K562 (cell line): ENCODE data around the gene CNNM3. TPM values are rescaled to one million over a fixed set of nuclear protein-coding genes. Genes with fewer than 3 reads are reported as not detected.
A peak's percentile ranks its signal among the peaks of the same experiment; 100 is the strongest.

ENCODE experiments used
- CTBP1 ChIP-seq: fragments of 450-650 bp; IDR thresholded peaks from 2 replicates; pipeline ENCODE4 v1.6.1; 2016; ENCODE audit warnings: borderline replicate concordance
- FOXJ2 ChIP-seq: fragments of 200-800 bp; sonication (Bioruptor generic); IDR thresholded peaks from 2 replicates; pipeline ENCODE4 v1.6.1; 2016; ENCODE audit warnings: missing genetic modification characterization, missing compliant biosample characterization
- HCFC1 ChIP-seq: IDR thresholded peaks from 2 replicates; pipeline ENCODE4 v1.6.1; 2012; ENCODE audit warnings: low read depth, low read length, improper control_type of control experiment
- HDAC1 ChIP-seq, 2 experiments: fragments of 450-650 bp; IDR thresholded peaks; 2 replicates each; pipeline ENCODE4 v1.6.1; 2016 to 2017; ENCODE audit warnings: inconsistent platforms in 1 of 2, mild to moderate bottlenecking in 1 of 2, moderate library complexity in 1 of 2
- HEY1 ChIP-seq: fragments of 250-450 bp; sonication (Bioruptor Pico); IDR thresholded peaks from 2 replicates; pipeline ENCODE4 v1.5.0; 2020; ENCODE audit warnings: mild to moderate bottlenecking, moderate library complexity, borderline replicate concordance
- MAZ ChIP-seq, 2 experiments: fragments of 450-650 bp in 1 of 2; sonication (generic) in 1 of 2; formaldehyde crosslinking; IDR thresholded peaks in 1 of 2; conservative IDR thresholded peaks in 1 of 2; 2 replicates each; pipeline versions ENCODE4 v1.4.0 to v1.5.0; 2020; ENCODE audit warnings: mild to moderate bottlenecking in 1 of 2, missing genetic modification reagents in 1 of 2
- MCM2 ChIP-seq: fragments of 450-650 bp; IDR thresholded peaks from 2 replicates; pipeline ENCODE4 v1.6.1; 2017; ENCODE audit warnings: low read depth, mild to moderate bottlenecking
- MCM5 ChIP-seq: fragments of 450-650 bp; IDR thresholded peaks from 2 replicates; pipeline ENCODE4 v1.6.1; 2016; ENCODE audit warnings: low read depth
- MIER1 ChIP-seq: fragments of 450-650 bp; IDR thresholded peaks from 2 replicates; pipeline ENCODE4 v1.6.1; 2016; ENCODE audit warnings: antibody characterized with exemption, mild to moderate bottlenecking, low read depth
- MNT ChIP-seq, 2 experiments: fragments of 450-650 bp; conservative IDR thresholded peaks; 2 replicates each; pipeline ENCODE4 v1.6.1; 2017; ENCODE audit warnings: mild to moderate bottlenecking in 2 of 2, moderate library complexity in 2 of 2
- POLR2A ChIP-seq: fragments of 450-650 bp; conservative IDR thresholded peaks from 2 replicates; pipeline ENCODE4 v1.6.1; 2016
- SIX5 ChIP-seq, 2 experiments: IDR thresholded peaks; 2 replicates each; pipeline ENCODE4 v1.6.1; 2011; ENCODE audit warnings: low read length in 2 of 2, borderline replicate concordance in 1 of 2, low read depth in 1 of 2, mild to moderate bottlenecking in 1 of 2, moderate library complexity in 1 of 2; ENCODE audit not compliant: insufficient read depth in 1 of 2
- SMARCA4 ChIP-seq: fragments of 450-650 bp; IDR thresholded peaks from 2 replicates; pipeline ENCODE4 v1.6.1; 2016
- THRB ChIP-seq: fragments of 450-650 bp; formaldehyde crosslinking; conservative IDR thresholded peaks from 2 replicates; pipeline ENCODE4 v1.4.0; 2022; ENCODE audit warnings: mild to moderate bottlenecking, missing genetic modification characterization
- UBTF ChIP-seq, 2 experiments: IDR thresholded peaks; 2 replicates each; pipeline ENCODE4 v1.6.1; 2012; ENCODE audit warnings: improper control_type of control experiment in 2 of 2, low read depth in 2 of 2, low read length in 2 of 2, borderline replicate concordance in 1 of 2
- USF1 ChIP-seq: sonication (generic); formaldehyde crosslinking; IDR thresholded peaks from 2 replicates; pipeline ENCODE4 v1.9.0; 2022; ENCODE audit warnings: mild to moderate bottlenecking, missing genetic modification reagents
- ZNF592 ChIP-seq: fragments of 450-650 bp; IDR thresholded peaks from 2 replicates; pipeline ENCODE4 v1.6.1; 2017; ENCODE audit warnings: antibody characterized with exemption, mild to moderate bottlenecking
- polyA plus RNA-seq, 8 experiments: library from polyadenylated mRNA; depleted of rRNA in 4 of 8; stranded (reverse) in 5 of 8; unstranded in 3 of 8; fragments of >200 nt; fragmentation: Nextera tagmentation in 2 of 8; fragmentation: Illumina TruSeq in 1 of 8; extraction: Ambion mirVana in 2 of 8; extraction: Trizol in 1 of 8; gene quantifications; 2 replicates each; pipeline versions ENCODE4 v1.2.1 to v1.2.3, GENCODE V29; 2011 to 2014; ENCODE audit warnings: inconsistent platforms in 1 of 8, missing spikeins in 1 of 8
- total RNA-seq, 7 experiments: library from RNA; depleted of rRNA in 6 of 7; stranded (reverse); fragments of >200 nt in 6 of 7; fragmentation: Illumina TruSeq in 2 of 7; extraction: Trizol in 2 of 7; gene quantifications; 2 replicates each; pipeline versions ENCODE4 v1.2.1 to v1.2.3, GENCODE V29; 2011 to 2021; ENCODE audit warnings: low replicate concordance in 1 of 7

CNNM3 gene
- total and polyA plus RNA-seq, 9 of the 15 experiments (the other 6 are each of a cell fraction or from before 2014, with no cell fraction given): 1.4 to 16.9 (median 6.5) TPM

GRCh38 chr2:96869822-96870625 lies 54.0 kb downstream of the CNNM3 start, which contains the start of gene SEMA4C (continued):
- TF ChIP-seq UBTF (IDR thresholded peaks at IDR 0.05; ENCODE audit: borderline replicate concordance in 1 of 2, low read depth in 2 of 2, low read length in 2 of 2) (peak in 1 of 2 experiments; percentile 48; a peak in 1 of 4 replicates), USF1 (CRISPR knock-in tag) (no peak), CTBP1 (0 out of 2 replicates have a peak, but pooled peaks have one; percentile 17), FOXJ2 (no peak), MIER1 (no peak), HCFC1 (no peak), MCM2 (no peak), HEY1 (CRISPR knock-in tag) (no peak), HDAC1 (IDR thresholded peaks at IDR 0.05) (no peak; a peak in 1 of 4 replicates), SIX5 (IDR thresholded peaks at IDR 0.05; ENCODE audit: borderline replicate concordance in 1 of 2, insufficient read depth in 1 of 2, low read depth in 1 of 2, low read length in 2 of 2) (no peak), SMARCA4 (no peak), MNT (conservative IDR thresholded peaks at IDR 0.05) (peak in 1 of 2 experiments; percentile 55; a peak in 2 of 4 replicates), ZNF592 (peak; percentile 21; the same call in 1 of the 2 replicates), MAZ (CRISPR knock-in tag; conservative IDR thresholded peaks at IDR 0.05 in 1 of 2, IDR thresholded peaks at IDR 0.05 in 1 of 2) (peak; percentile 70 to 95), THRB (no peak), POLR2A (no peak), MCM5 (no peak)
